ENCODE results near the gene COG8. TPM values are rescaled to one million over a fixed set of nuclear protein-coding genes. Genes with fewer than 3 reads are reported as not detected.

The COG8 gene
- total RNA-seq, 3 donors from 2014 or later = 34.6 to 47.0 (median 43.1) TPM

GRCh38 chr16:69318911-69319289, 20.5 kb downstream of the COG8 start:
- no peak for ATAC-seq
- peaks cover 5% of the 10 kb centered on the region for H3K4me1 Mint-ChIP-seq (ENCODE audit: low read depth)
- no peaks in the 10 kb centered on the region for H3K9me3 Mint-ChIP-seq
- H3K36me3 Mint-ChIP-seq (ENCODE audit: insufficient read depth) = peaks cover 30% of the 10 kb centered on the region
- H3K4me3 Mint-ChIP-seq = no peak overlapping the region
- H3K27me3 Mint-ChIP-seq (ENCODE audit: low read depth) = no peaks in the 10 kb centered on the region
- DNase-seq = no peak

GRCh38 chr16:69318177-69318910, 21.0 kb downstream of the COG8 start:
- H3K36me3 Mint-ChIP-seq (ENCODE audit: insufficient read depth) = peaks cover 31% of the 10 kb centered on the region
- no peaks in the 10 kb centered on the region for H3K27me3 Mint-ChIP-seq (ENCODE audit: low read depth)
- H3K9me3 Mint-ChIP-seq = no peaks in the 10 kb centered on the region
- ATAC-seq (no peak), DNase-seq (no peak)
- peaks cover 11% of the 10 kb centered on the region for H3K4me1 Mint-ChIP-seq (ENCODE audit: low read depth)
- no peak overlapping the region for H3K4me3 Mint-ChIP-seq

GRCh38 chr16:69316595-69317034, 22.7 kb downstream of the COG8 start:
- Mint-ChIP-seq H3K9me3 (no peaks in the 10 kb centered on the region), H3K4me3 (no peak overlapping the region), H3K4me1 (ENCODE audit: low read depth) (peaks cover 20% of the 10 kb centered on the region), H3K36me3 (ENCODE audit: insufficient read depth) (peaks cover 21% of the 10 kb centered on the region), H3K27me3 (ENCODE audit: low read depth) (no peaks in the 10 kb centered on the region)
- no peak for DNase-seq
- ATAC-seq = no peak

- DNase-seq (no peak), ATAC-seq (no peak)
- Mint-ChIP-seq H3K4me3 (no peak overlapping the region), H3K4me1 (ENCODE audit: low read depth) (peaks cover 22% of the 10 kb centered on the region), H3K27me3 (ENCODE audit: low read depth) (no peaks in the 10 kb centered on the region), H3K9me3 (no peaks in the 10 kb centered on the region), H3K36me3 (ENCODE audit: insufficient read depth) (peaks cover 13% of the 10 kb centered on the region)
Observed at GRCh38 chr16:69315486-69316311, 23.7 kb downstream of the COG8 start.

- ATAC-seq = no peak
- Mint-ChIP-seq H3K4me3 (no peak overlapping the region), H3K4me1 (ENCODE audit: low read depth) (peaks cover 27% of the 10 kb centered on the region), H3K9me3 (no peaks in the 10 kb centered on the region), H3K36me3 (ENCODE audit: insufficient read depth) (peaks cover 11% of the 10 kb centered on the region), H3K27me3 (ENCODE audit: low read depth) (no peaks in the 10 kb centered on the region)
- no peak for DNase-seq
Observed at GRCh38 chr16:69314534-69314933, 24.8 kb downstream of the COG8 start.

- Mint-ChIP-seq H3K27me3 (ENCODE audit: low read depth) (no peaks in the 10 kb centered on the region), H3K4me1 (ENCODE audit: low read depth) (peaks cover 30% of the 10 kb centered on the region), H3K36me3 (ENCODE audit: insufficient read depth) (peaks cover 9% of the 10 kb centered on the region), H3K4me3 (peak overlapping the region; percentile 62), H3K9me3 (no peaks in the 10 kb centered on the region)
- ATAC-seq (no peak), DNase-seq (no peak)
Observed at GRCh38 chr16:69313469-69313868, 25.9 kb downstream of the COG8 start.

- H3K9me3 Mint-ChIP-seq = no peaks in the 10 kb centered on the region
- ATAC-seq (peak; percentile 58 to 61), DNase-seq (peak; percentile 20)
- peaks cover 9% of the 10 kb centered on the region for H3K36me3 Mint-ChIP-seq (ENCODE audit: insufficient read depth)
- peak overlapping the region; percentile 100 for H3K4me3 Mint-ChIP-seq
- H3K4me1 Mint-ChIP-seq (ENCODE audit: low read depth) = peaks cover 30% of the 10 kb centered on the region
- H3K27me3 Mint-ChIP-seq (ENCODE audit: low read depth) = no peaks in the 10 kb centered on the region
Observed at GRCh38 chr16:69311533-69312387, 27.6 kb downstream of the COG8 start.

- Mint-ChIP-seq H3K9me3 (no peaks in the 10 kb centered on the region), H3K27me3 (ENCODE audit: low read depth) (no peaks in the 10 kb centered on the region), H3K4me1 (ENCODE audit: low read depth) (peaks cover 29% of the 10 kb centered on the region), H3K4me3 (peak within 1 kb of the TSS; percentile 100), H3K36me3 (ENCODE audit: insufficient read depth) (peaks cover 5% of the 10 kb centered on the region)
- ATAC-seq (peak; percentile 97 to 98), DNase-seq (peak; percentile 98)
Observed at GRCh38 chr16:69310653-69311532, 28.5 kb downstream of the COG8 start, which contains the start of gene VPS4A. Gene VPS4A, plus strand, starts transcription at chr16:69311350. Its CDS starts 162 bp downstream, at chr16:69311512.

- no peak for DNase-seq
- Mint-ChIP-seq H3K9me3 (no peaks in the 10 kb centered on the region), H3K4me1 (ENCODE audit: low read depth) (peaks cover 29% of the 10 kb centered on the region), H3K4me3 (no peak overlapping the region), H3K27me3 (ENCODE audit: low read depth) (no peaks in the 10 kb centered on the region), H3K36me3 (ENCODE audit: insufficient read depth) (peaks cover 4% of the 10 kb centered on the region)
- ATAC-seq = no peak
Observed at GRCh38 chr16:69309316-69309715, 30.0 kb downstream of the COG8 start.

- H3K4me3 Mint-ChIP-seq = no peak overlapping the region
- ATAC-seq (no peak), DNase-seq (no peak)
- H3K36me3 Mint-ChIP-seq (ENCODE audit: insufficient read depth) = peaks cover 5% of the 10 kb centered on the region
- H3K4me1 Mint-ChIP-seq (ENCODE audit: low read depth) = peaks cover 16% of the 10 kb centered on the region
- H3K27me3 Mint-ChIP-seq (ENCODE audit: low read depth) = no peaks in the 10 kb centered on the region
- H3K9me3 Mint-ChIP-seq = no peaks in the 10 kb centered on the region
Observed at GRCh38 chr16:69307856-69308255, 31.5 kb downstream of the COG8 start.

- Mint-ChIP-seq H3K4me1 (ENCODE audit: low read depth) (peaks cover 14% of the 10 kb centered on the region), H3K27me3 (ENCODE audit: low read depth) (no peaks in the 10 kb centered on the region), H3K36me3 (ENCODE audit: insufficient read depth) (peaks cover 7% of the 10 kb centered on the region), H3K9me3 (no peaks in the 10 kb centered on the region), H3K4me3 (no peak overlapping the region)
- no peak for DNase-seq
- ATAC-seq = no peak
Observed at GRCh38 chr16:69307091-69307490, 32.3 kb downstream of the COG8 start.

- Mint-ChIP-seq H3K4me1 (ENCODE audit: low read depth) (peaks cover 10% of the 10 kb centered on the region), H3K9me3 (no peaks in the 10 kb centered on the region), H3K27me3 (ENCODE audit: low read depth) (no peaks in the 10 kb centered on the region), H3K36me3 (ENCODE audit: insufficient read depth) (peaks cover 11% of the 10 kb centered on the region), H3K4me3 (no peak overlapping the region)
- no peak for ATAC-seq
- no peak for DNase-seq
Observed at GRCh38 chr16:69306031-69306430, 33.3 kb downstream of the COG8 start.

GRCh38 chr16:69302301-69302700, 37.1 kb downstream of the COG8 start:
- Mint-ChIP-seq H3K4me3 (no peak overlapping the region), H3K36me3 (ENCODE audit: insufficient read depth) (peaks cover 12% of the 10 kb centered on the region), H3K27me3 (ENCODE audit: low read depth) (no peaks in the 10 kb centered on the region), H3K4me1 (ENCODE audit: low read depth) (no peaks in the 10 kb centered on the region), H3K9me3 (no peaks in the 10 kb centered on the region)
- DNase-seq (no peak), ATAC-seq (no peak)

All from activated T-cell treated with anti-CD3 and anti-CD28 coated beads, Interleukin-2, amount 50 U/mL, for 4 hours (primary cell).